HCT116 (cell line): ENCODE data around the gene WEE1. TPM values are rescaled to one million over a fixed set of nuclear protein-coding genes. Genes with fewer than 3 reads are reported as not detected.
A peak's percentile ranks its signal among the peaks of the same experiment; 100 is the strongest.

ENCODE experiments used
- ATAC-seq: fragments of 200-7000 bp; cut with Tn5 transposase; 2 replicates; pipeline ENCODE4 v1.9.1; 2020; ENCODE audit warnings: mild to moderate bottlenecking, moderate library complexity
- BruUV-seq: library from RNA; stranded (reverse); fragments of 400-500 nt; replicated peaks from 2 replicates; lab custom pipeline; 2021; lab: Mats Ljungman, UMichigan
- CTCF ChIA-PET: fragments of 300-600 bp; sonication (Branson Sonifier 250); formaldehyde crosslinking; loops from one replicate; lab custom pipeline; 2021; ENCODE audit warnings: antibody characterized with exemption; lab: Charles Lee
- POLR2A ChIA-PET: fragments of 300-600, 350-600 bp; sonication (Branson Sonifier 250); formaldehyde crosslinking; loops from one replicate; lab custom pipeline; 2021; ENCODE audit warnings: antibody characterized with exemption; lab: Charles Lee
- RAD21 ChIA-PET, 2 experiments: fragments of 300-600 bp; sonication (Branson Sonifier 250); formaldehyde crosslinking; loops; one replicate each; lab custom pipeline; 2023; ENCODE audit warnings: low total read pairs in 2 of 2; ENCODE audit not compliant: uncharacterized antibody in 2 of 2, unreplicated experiment in 2 of 2, low non-redundant PET in 1 of 2; lab: Charles Lee
- DNase-seq: peaks from one replicate; pipeline ENCODE4 v3.0.0-alpha.2; 2010; ENCODE audit warnings: low read depth, low spot score
- H2AFZ ChIP-seq: fragments of 200-600 bp; shearing (Covaris generic), sonication (generic); 2 replicates; pipeline ENCODE4 v1.6.1; 2017; ENCODE audit warnings: low read depth, mixed run types, mixed read lengths, antibody characterized with exemption, low read length; ENCODE audit not compliant: poor library complexity, severe bottlenecking
- H3K27ac ChIP-seq: 2 replicates; pipeline ENCODE4 v1.5.1; 2012; ENCODE audit warnings: low read depth, low read length
- H3K27me3 ChIP-seq: fragments of 200-600 bp; sonication (generic); 2 replicates; pipeline ENCODE4 v1.6.1; 2016; ENCODE audit warnings: mixed run types, low read length, mixed read lengths; ENCODE audit not compliant: insufficient read depth
- H3K36me3 ChIP-seq, 2 experiments: fragments of 200-500 bp in 1 of 2; fragments of 200-600 bp in 1 of 2; sonication (Bioruptor generic) in 1 of 2; sonication (generic) in 1 of 2; 2 replicates each; pipeline versions ENCODE4 v1.5.1 to v1.6.1; 2014 to 2016; ENCODE audit warnings: low read length in 2 of 2, inconsistent platforms in 1 of 2, mixed read lengths in 1 of 2, mixed run types in 1 of 2; ENCODE audit not compliant: insufficient read depth in 2 of 2, control insufficient read depth in 1 of 2
- H3K4me1 ChIP-seq, 2 experiments: fragments of 200-600 bp in 1 of 2; sonication (generic) in 1 of 2; 2 replicates each; pipeline versions ENCODE4 v1.5.1 to v1.6.1; 2012 to 2017; ENCODE audit warnings: low read length in 2 of 2, inconsistent platforms in 1 of 2, mild to moderate bottlenecking in 1 of 2, mixed read lengths in 1 of 2, mixed run types in 1 of 2, moderate library complexity in 1 of 2; ENCODE audit not compliant: insufficient read depth in 2 of 2, control insufficient read depth in 1 of 2
- H3K4me2 ChIP-seq: fragments of 200-600 bp; sonication (generic); 2 replicates; pipeline ENCODE4 v1.6.1; 2017; ENCODE audit warnings: mixed run types, low read length, mixed read lengths
- H3K4me3 ChIP-seq, 2 experiments: fragments of 200-600 bp in 1 of 2; sonication (generic) in 1 of 2; replicated peaks in 1 of 2; 2 replicates each; pipeline ENCODE4 v1.5.1; 2011 to 2016; ENCODE audit warnings: low read length in 2 of 2, control low read depth in 1 of 2, low read depth in 1 of 2, mild to moderate bottlenecking in 1 of 2, mixed read lengths in 1 of 2, mixed run types in 1 of 2
- H3K79me2 ChIP-seq: fragments of 200-600 bp; sonication (generic); 2 replicates; pipeline ENCODE4 v1.6.1; 2017; ENCODE audit warnings: mild to moderate bottlenecking, mixed run types, low read length, moderate library complexity, mixed read lengths; ENCODE audit not compliant: insufficient read depth
- H3K9ac ChIP-seq: fragments of 200-600 bp; sonication (generic); 2 replicates; pipeline ENCODE4 v1.6.1; 2016; ENCODE audit warnings: low read length, mixed read lengths
- H3K9me2 ChIP-seq: fragments of 200-600 bp; sonication (generic), shearing (Covaris generic); 2 replicates; pipeline ENCODE4 v1.6.1; 2017; ENCODE audit warnings: mixed run types, mild to moderate bottlenecking, moderate library complexity; ENCODE audit not compliant: insufficient read depth
- H3K9me3 ChIP-seq, 2 experiments: fragments of 200-500 bp in 1 of 2; fragments of 200-600 bp in 1 of 2; sonication (Bioruptor generic) in 1 of 2; sonication (generic) in 1 of 2; 2 replicates each; pipeline ENCODE4 v1.6.1; 2014 to 2017; ENCODE audit warnings: low read length in 2 of 2, mixed read lengths in 2 of 2, inconsistent platforms in 1 of 2, low read depth in 1 of 2, mild to moderate bottlenecking in 1 of 2, mixed run types in 1 of 2, moderate library complexity in 1 of 2; ENCODE audit not compliant: control insufficient read depth in 1 of 2, insufficient read depth in 1 of 2
- H4K20me1 ChIP-seq: fragments of 200-600 bp; sonication (generic), shearing (Covaris generic); 2 replicates; pipeline ENCODE4 v1.6.1; 2017; ENCODE audit warnings: mixed run types, mild to moderate bottlenecking, moderate library complexity; ENCODE audit not compliant: insufficient read depth
- EZH2phosphoT487 ChIP-seq: fragments of 200-600 bp; IDR thresholded peaks from 2 replicates; pipeline ENCODE4 v1.6.1; 2018; ENCODE audit warnings: antibody characterized with exemption, borderline replicate concordance
- JUND ChIP-seq: IDR thresholded peaks from 2 replicates; pipeline ENCODE4 v1.6.1; 2012
- POLR2AphosphoS5 ChIP-seq: IDR thresholded peaks from 2 replicates; pipeline ENCODE4 v1.6.1; 2011; ENCODE audit warnings: mild to moderate bottlenecking, low read depth, low read length, moderate library complexity
- SP1 ChIP-seq: IDR thresholded peaks from 2 replicates; pipeline ENCODE4 v1.6.1; 2012; ENCODE audit warnings: low read depth
- TCF7L2 ChIP-seq: IDR thresholded peaks from 2 replicates; pipeline ENCODE4 v1.7.0; 2011; ENCODE audit warnings: borderline replicate concordance, inconsistent platforms; ENCODE audit not compliant: insufficient read depth, insufficient read length; ENCODE audit errors: extremely low read depth
- YY1 ChIP-seq: IDR thresholded peaks from 2 replicates; pipeline ENCODE4 v1.6.1; 2011; ENCODE audit warnings: low read length, low read depth, moderate library complexity, mild to moderate bottlenecking; ENCODE audit not compliant: insufficient replicate concordance; ENCODE audit errors: extremely low read depth
- intact Hi-C: fragments of 100-400 bp; cut with micrococcal nuclease; formaldehyde crosslinking; loops from 2 replicates; pipeline ENCODE4 v1.10.0; 2022
- total RNA-seq: library from RNA; stranded (reverse); gene quantifications from one replicate; pipeline ENCODE4 v1.2.1, GENCODE V29; 2021; ENCODE audit not compliant: unreplicated experiment

The WEE1 gene
- total RNA-seq, 1 experiment from 2014 or later = 50.8 TPM

DNA sequence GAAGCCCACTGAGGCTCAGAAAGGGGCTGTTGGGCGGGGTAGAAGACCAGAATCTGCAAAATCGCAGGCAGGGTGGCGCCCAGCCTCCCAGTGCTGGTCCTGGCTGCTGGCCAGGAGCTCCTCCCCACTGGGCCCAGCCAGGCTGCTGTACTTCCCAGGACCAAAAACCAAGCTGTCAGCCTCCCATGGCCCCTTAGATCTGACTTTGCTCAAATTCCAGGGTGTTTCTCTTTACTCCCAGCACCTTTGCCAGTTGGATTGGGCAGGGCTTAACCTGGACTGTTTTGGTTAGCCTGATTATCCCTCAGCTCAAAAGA is 44.2 kb upstream of the WEE1 start:
- DNase-seq (no peak), ATAC-seq (no peak)
- POLR2A ChIA-PET = interaction anchor here (0.6 to 1.2 kb wide), 2 partner anchors 24 to 776 kb away, joined by 3 to 4 read pairs; partner anchors contain the start of gene ADM
- Histone ChIP-seq H3K27ac (no peak overlapping the region), H3K27me3 (no peaks in the 10 kb centered on the region), H3K4me3 (no peak overlapping the region), H3K9me2 (no peaks in the 10 kb centered on the region), H3K9me3 (no peaks in the 10 kb centered on the region), H3K4me1 (peaks cover 28 to 30% of the 10 kb centered on the region in 2 experiments; a peak in 3 of 4 replicates), H4K20me1 (no peaks in the 10 kb centered on the region), H3K36me3 (peaks cover 0 to 5% of the 10 kb centered on the region in 2 experiments; a peak in 1 of 4 replicates), H2AFZ (no peak overlapping the region), H3K4me2 (peak overlapping the region; percentile 26), H3K79me2 (no peaks in the 10 kb centered on the region), H3K9ac (no peak overlapping the region)
- intact Hi-C loops = no loop called here
- TF ChIP-seq YY1 (no peak), JUND (no peak), TCF7L2 (no peak)
- RAD21 ChIA-PET = no interaction called here
- CTCF ChIA-PET = interaction anchor here (0.5 to 2.0 kb wide), 2 partner anchors 84 to 283 kb away, joined by 3 to 5 read pairs; no protein-coding TSS in a partner anchor
- BruUV-seq = no TSS peak

DNA sequence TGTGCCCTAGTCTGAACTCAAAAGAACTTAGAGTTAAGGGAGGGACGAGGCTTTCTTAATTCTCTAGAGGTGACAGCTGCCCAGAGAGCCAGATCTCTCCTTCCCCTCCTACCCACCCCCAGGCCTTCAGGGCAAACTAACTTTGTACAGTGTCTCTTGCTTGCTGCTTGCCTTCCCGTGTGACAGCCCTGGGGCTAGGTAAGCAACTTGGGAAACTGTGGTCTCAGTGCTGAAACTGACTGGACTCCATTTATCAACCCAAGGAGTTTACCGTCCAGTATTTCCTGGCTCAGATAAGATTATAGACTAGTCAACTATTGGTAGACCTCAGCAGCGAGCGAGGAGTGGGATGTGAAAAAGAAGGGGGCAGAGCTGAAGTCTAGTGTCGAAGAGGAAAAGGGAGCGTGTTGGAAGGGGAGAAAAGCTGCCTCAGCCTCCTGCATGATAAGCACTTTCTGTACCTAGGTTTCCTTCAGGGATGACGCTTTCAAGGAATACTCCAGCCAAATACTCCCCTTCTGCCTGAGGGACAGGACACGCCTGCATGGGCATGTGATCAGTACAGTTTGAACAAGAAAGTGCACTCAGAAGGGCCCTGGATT is 43.3 kb upstream of the WEE1 start:
- DNase-seq (no peak), ATAC-seq (no peak)
- Histone ChIP-seq H3K27ac (no peak overlapping the region), H3K79me2 (no peaks in the 10 kb centered on the region), H4K20me1 (no peaks in the 10 kb centered on the region), H3K4me1 (peaks cover 26 to 32% of the 10 kb centered on the region in 2 experiments; a peak in 3 of 4 replicates), H3K27me3 (no peaks in the 10 kb centered on the region), H3K4me2 (no peak overlapping the region), H2AFZ (no peak overlapping the region), H3K9ac (no peak overlapping the region), H3K9me2 (no peaks in the 10 kb centered on the region), H3K36me3 (peaks cover 0 to 2% of the 10 kb centered on the region in 2 experiments; a peak in 1 of 4 replicates), H3K4me3 (no peak overlapping the region), H3K9me3 (no peaks in the 10 kb centered on the region)
- intact Hi-C loops = no loop called here
- ChIA-PET RAD21 (no interaction called here), CTCF (interaction anchor here (0.6 kb wide), 1 partner anchor 1258 kb away, joined by 3 read pairs; no protein-coding TSS in a partner anchor), POLR2A (no interaction called here)
- TF ChIP-seq EZH2phosphoT487 (no peak), POLR2AphosphoS5 (no peak), TCF7L2 (no peak), SP1 (no peak)
- BruUV-seq = TSS peak; percentile 15
